C4-2B (cell line): Measurements from ENCODE around the gene CACNA2D3.

Experiments
- H3K27ac ChIP-seq: fragments of 450-650 bp; 2 replicates; pipeline ENCODE4 v1.5.1; 2017
- CTCF ChIP-seq: fragments of 450-650 bp; conservative IDR thresholded peaks from 2 replicates; pipeline ENCODE4 v1.5.1; 2017; ENCODE audit warnings: mild to moderate bottlenecking
- ZFX ChIP-seq: fragments of 450-650 bp; IDR thresholded peaks from 2 replicates; pipeline ENCODE4 v1.6.1; 2017

Gene CACNA2D3

DNA sequence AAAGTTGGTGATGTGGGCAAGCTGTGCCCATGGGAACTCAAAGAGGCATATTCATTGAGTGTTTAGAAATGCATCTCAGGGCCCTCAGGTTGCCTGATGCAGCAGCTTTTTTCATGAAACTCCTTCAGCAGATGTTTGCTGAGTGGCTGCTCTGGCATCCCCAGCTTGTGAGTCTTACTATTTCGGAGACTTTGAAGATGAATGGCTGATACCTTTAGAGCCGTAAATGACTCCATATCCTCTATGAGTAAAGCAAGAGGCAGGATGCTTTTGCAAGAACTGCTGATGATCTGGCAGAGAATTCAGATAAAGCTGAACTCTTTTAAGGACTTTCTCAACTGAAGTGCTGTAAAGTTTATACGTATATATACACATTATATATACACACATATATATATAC is 384.3 kb downstream of the CACNA2D3 start:
- H3K27ac ChIP-seq, result no peak overlapping the region
- TF ChIP-seq ZFX, result no peak
- TF ChIP-seq CTCF, result no peak

DNA sequence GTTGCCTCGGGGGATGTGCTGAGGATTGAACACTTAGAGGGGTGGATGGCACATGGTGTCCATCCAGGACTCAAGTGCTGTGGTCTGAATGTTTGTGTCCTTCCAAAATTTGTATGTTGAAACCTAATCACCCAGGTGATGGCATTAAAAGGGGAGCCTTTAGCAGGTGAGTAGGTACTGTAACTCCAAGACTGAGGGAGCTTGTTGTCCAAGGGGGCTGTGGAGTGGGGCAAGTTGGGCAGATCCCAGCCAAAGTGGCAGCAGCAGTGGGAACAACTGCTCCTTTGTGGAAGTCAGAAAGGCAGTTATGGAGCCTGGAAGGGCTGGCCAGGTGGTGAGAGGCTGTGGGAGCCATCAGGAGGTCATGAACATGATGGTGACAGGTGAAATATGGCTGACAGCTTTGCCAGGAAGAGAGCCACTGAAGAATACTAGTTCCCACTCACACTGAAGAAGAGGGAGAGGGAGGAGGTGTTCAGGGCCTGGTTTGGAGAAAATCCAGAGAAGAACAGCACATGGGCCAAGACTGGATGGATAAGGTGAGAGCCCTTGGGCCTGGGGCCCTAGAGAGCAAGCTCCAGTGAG is 385.6 kb downstream of the CACNA2D3 start:
- H3K27ac ChIP-seq, result no peak overlapping the region
- no peak for TF ChIP-seq CTCF
- no peak for TF ChIP-seq ZFX

DNA sequence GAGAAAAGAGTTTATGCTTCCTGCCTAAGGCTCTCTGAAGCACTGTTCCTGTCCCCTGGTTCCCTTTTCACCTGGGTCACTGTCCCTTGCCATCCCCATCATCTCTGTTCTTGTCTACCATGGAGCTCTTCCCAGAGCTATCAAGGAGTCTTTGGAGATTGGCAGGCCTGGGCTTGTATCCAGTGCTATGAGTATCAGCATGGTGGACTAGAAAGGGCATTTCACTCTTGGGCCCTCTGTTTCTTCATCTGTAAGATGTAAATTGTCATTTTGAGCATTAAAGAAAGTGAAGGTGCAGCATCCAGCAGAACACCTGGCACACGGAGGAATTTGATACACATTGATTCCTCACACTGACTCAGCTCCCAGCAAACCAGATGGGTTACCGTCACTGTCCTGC is 388.2 kb downstream of the CACNA2D3 start:
- no peak for TF ChIP-seq ZFX
- TF ChIP-seq CTCF, result no peak
- no peak overlapping the region for H3K27ac ChIP-seq

DNA sequence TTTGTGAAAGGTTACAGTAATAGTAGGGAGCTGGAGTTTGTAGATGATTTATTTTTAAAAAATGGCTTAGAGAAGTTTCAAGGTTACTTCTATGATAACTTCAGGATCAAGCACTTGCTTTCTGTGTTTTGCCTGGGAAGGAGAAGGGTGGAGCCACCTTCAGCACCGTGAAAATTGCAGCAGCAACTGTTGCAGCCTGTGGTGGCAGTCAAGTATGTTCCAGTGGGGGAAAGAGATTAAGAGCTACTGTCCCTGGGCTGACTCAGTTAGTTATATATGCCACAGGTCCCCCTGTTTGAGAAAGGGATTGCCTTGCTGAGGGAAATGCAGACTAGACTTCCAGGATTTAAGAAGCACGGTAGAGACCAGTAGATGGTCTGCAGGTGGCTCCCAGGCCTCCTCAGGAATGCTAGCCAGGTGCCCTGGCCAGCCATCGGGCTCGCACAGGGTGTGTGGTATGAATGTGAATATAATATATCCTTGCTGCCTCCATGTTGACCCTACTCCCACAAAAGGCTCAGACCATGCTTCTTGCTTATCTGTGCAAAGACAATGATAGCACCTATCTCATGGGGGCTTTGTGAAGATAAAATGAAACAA is 389.5 kb downstream of the CACNA2D3 start:
- H3K27ac ChIP-seq, result no peak overlapping the region
- TF ChIP-seq CTCF (no peak), ZFX (no peak)

- TF ChIP-seq ZFX (no peak), CTCF (no peak)
These were observed 391.7 kb downstream of the CACNA2D3 start for GRCh38 chr3:54514006-54514405.

GRCh38 chr3:54514416-54514815 is 392.1 kb downstream of the CACNA2D3 start:
- TF ChIP-seq CTCF, result no peak
- no peak for TF ChIP-seq ZFX
- H3K27ac ChIP-seq, result no peak overlapping the region

More at GRCh38 chr3:54514006-54514405, 391.7 kb downstream of the CACNA2D3 start:
- H3K27ac ChIP-seq, result no peak overlapping the region

DNA sequence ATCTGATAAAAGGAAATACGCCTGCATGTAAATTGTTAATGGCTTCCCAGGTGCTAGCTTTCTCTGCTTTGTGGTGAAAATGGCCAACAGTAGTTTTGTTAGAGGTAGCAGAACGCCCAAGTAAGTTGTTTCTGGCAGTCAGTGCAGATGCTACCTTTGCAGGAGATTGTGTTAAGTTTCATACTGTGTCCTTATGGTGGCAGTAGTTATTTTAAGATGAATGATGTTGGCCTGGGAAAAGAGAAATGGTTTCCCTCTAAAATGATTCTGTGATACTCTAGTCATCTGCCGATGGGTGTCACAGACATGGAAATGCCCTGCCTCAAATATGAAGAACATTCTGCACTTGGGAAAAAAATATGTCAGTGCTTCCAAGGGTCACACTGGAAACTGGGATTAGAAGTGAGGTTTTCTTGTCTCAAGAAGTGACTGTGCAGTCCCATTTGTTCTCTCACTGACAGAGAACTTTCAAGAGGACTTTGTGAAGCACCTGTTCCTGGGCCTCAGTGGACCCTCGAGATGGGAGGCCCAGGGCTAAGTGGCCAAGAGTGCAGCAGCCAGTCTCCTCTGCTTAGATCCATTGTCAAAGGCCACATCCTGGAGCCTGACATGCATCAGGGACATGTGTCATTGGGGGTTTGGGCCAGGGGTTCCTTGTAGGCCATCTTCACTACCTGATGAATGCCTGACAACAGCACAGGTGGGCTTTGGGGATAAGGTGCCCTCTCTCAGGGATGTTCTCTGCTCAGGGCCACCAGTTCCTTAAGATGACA is 393.3 kb downstream of the CACNA2D3 start:
- TF ChIP-seq CTCF (peak; percentile 11), ZFX (no peak)
- no peak overlapping the region for H3K27ac ChIP-seq
